ENCODE data around the gene H6PD.
"Not testable (repeated sequence)": the region's sequence is repeated elsewhere in the genome, so short reads cannot be mapped to it uniquely, and the experiment has no call there.

H6PD gene

GRCh38 chr1:9299571-9300541, 65.3 kb downstream of the H6PD start:
- DNase-seq (ENCODE audit: low read depth in 2 of 2) = not testable (repeated sequence)

GRCh38 chr1:9300573-9300972, 66.0 kb downstream of the H6PD start:
- DNase-seq (ENCODE audit: low read depth in 2 of 2) = no peak

GRCh38 chr1:9302745-9303524, 68.4 kb downstream of the H6PD start:
- no peak for DNase-seq (ENCODE audit: low read depth in 2 of 2)

- no peak for DNase-seq (ENCODE audit: low read depth in 2 of 2)
These were observed 69.3 kb downstream of the H6PD start for GRCh38 chr1:9303916-9304315.

GRCh38 chr1:9305216-9305615, 70.6 kb downstream of the H6PD start:
- DNase-seq (ENCODE audit: low read depth in 2 of 2) = no peak

GRCh38 chr1:9306006-9306405, 71.4 kb downstream of the H6PD start:
- DNase-seq (ENCODE audit: low read depth in 2 of 2) = no peak

- DNase-seq (ENCODE audit: low read depth in 2 of 2) = no peak
These were observed 72.7 kb downstream of the H6PD start for GRCh38 chr1:9307303-9307702.

- no peak for DNase-seq (ENCODE audit: low read depth in 2 of 2)
These were observed 73.7 kb downstream of the H6PD start for GRCh38 chr1:9308236-9308785.

- DNase-seq (ENCODE audit: low read depth in 2 of 2) = no peak
These were observed 74.5 kb downstream of the H6PD start for GRCh38 chr1:9309080-9309479.

- no peak for DNase-seq (ENCODE audit: low read depth in 2 of 2)
These were observed 75.4 kb downstream of the H6PD start for GRCh38 chr1:9309991-9310390.

- no peak for DNase-seq (ENCODE audit: low read depth in 2 of 2)
These were observed 76.5 kb downstream of the H6PD start for GRCh38 chr1:9311029-9311428.

- DNase-seq (ENCODE audit: low read depth in 2 of 2) = no peak
These were observed 76.9 kb downstream of the H6PD start for GRCh38 chr1:9311479-9311878.

- DNase-seq (ENCODE audit: low read depth in 2 of 2) = no peak
These were observed 77.7 kb downstream of the H6PD start for GRCh38 chr1:9312168-9312720.

GRCh38 chr1:9313576-9313975, 79.0 kb downstream of the H6PD start:
- no peak for DNase-seq (ENCODE audit: low read depth in 2 of 2)

GRCh38 chr1:9314111-9314510, 79.5 kb downstream of the H6PD start:
- DNase-seq (ENCODE audit: low read depth in 2 of 2) = no peak

- DNase-seq (ENCODE audit: low read depth in 2 of 2) = no peak
These were observed 80.3 kb downstream of the H6PD start for GRCh38 chr1:9314711-9315379.

GRCh38 chr1:9315411-9316079, 81.0 kb downstream of the H6PD start:
- DNase-seq (ENCODE audit: low read depth in 2 of 2) = no peak

GRCh38 chr1:9316080-9316444, 81.5 kb downstream of the H6PD start:
- DNase-seq (ENCODE audit: low read depth in 2 of 2) = no peak

GRCh38 chr1:9316512-9316911, 81.9 kb downstream of the H6PD start:
- DNase-seq (ENCODE audit: low read depth in 2 of 2) = no peak

GRCh38 chr1:9317072-9317471, 82.5 kb downstream of the H6PD start:
- DNase-seq (ENCODE audit: low read depth in 2 of 2) = no peak

All from stimulated activated CD8-positive, alpha-beta memory T cell treated with anti-CD3 and anti-CD28 coated beads, Interleukin-7, amount 100 ng/mL, for 1 hour (primary cell).